HL-60 (cell line): ENCODE results near the gene PTPN3.

ENCODE experiments used
- DNase-seq, 2 experiments: peaks; one replicate each; pipeline ENCODE4 v3.0.0-alpha.2; 2010 to 2020; ENCODE audit warnings: low read depth in 1 of 2, low spot score in 1 of 2
- H3K27ac ChIP-seq: fragments of 250-450 bp; sonication (Bioruptor Pico); replicated peaks from 2 replicates; pipeline ENCODE4 v1.5.1; 2020; ENCODE audit warnings: mild to moderate bottlenecking, moderate library complexity
- H3K27me3 ChIP-seq: fragments of 250-450 bp; sonication (Bioruptor Pico); 2 replicates; pipeline ENCODE4 v1.5.1; 2021; ENCODE audit warnings: mild to moderate bottlenecking, moderate library complexity; ENCODE audit not compliant: insufficient read depth, poor library complexity, severe bottlenecking
- H3K4me3 ChIP-seq: replicated peaks from 2 replicates; pipeline ENCODE4 v1.5.1; 2011; ENCODE audit warnings: mild to moderate bottlenecking, control low read depth, low read length; ENCODE audit not compliant: insufficient read depth
- CTCF ChIP-seq: IDR thresholded peaks from one replicate; pipeline ENCODE4 v1.5.1; 2011; ENCODE audit warnings: low read length, control low read depth, inconsistent platforms; ENCODE audit not compliant: insufficient read depth
- GABPA ChIP-seq: IDR thresholded peaks from 2 replicates; pipeline ENCODE4 v1.6.1; 2012; ENCODE audit warnings: low read depth
- POLR2AphosphoS5 ChIP-seq: IDR thresholded peaks from 2 replicates; pipeline ENCODE4 v1.6.1; 2012; ENCODE audit warnings: low read depth
- REST ChIP-seq: IDR thresholded peaks from 2 replicates; pipeline ENCODE4 v1.6.1; 2012; ENCODE audit warnings: low read depth; ENCODE audit not compliant: insufficient replicate concordance
- SPI1 ChIP-seq: IDR thresholded peaks from 2 replicates; pipeline ENCODE4 v1.6.1; 2012; ENCODE audit warnings: low read depth, mild to moderate bottlenecking, borderline replicate concordance

Gene PTPN3

GRCh38 chr9:109351032-109351431, 147.1 kb downstream of the PTPN3 start:
- TF ChIP-seq POLR2AphosphoS5 (no peak), SPI1 (no peak), REST (no peak), CTCF (no peak), GABPA (no peak)
- no peak for DNase-seq
- H3K27ac ChIP-seq: no peak overlapping the region
- no peaks in the 10 kb centered on the region for H3K27me3 ChIP-seq
- H3K4me3 ChIP-seq: no peak overlapping the region

GRCh38 chr9:109349421-109349846, 148.7 kb downstream of the PTPN3 start:
- no peak overlapping the region for H3K4me3 ChIP-seq
- no peak overlapping the region for H3K27ac ChIP-seq
- TF ChIP-seq GABPA (no peak), SPI1 (no peak), POLR2AphosphoS5 (no peak), CTCF (no peak), REST (no peak)
- DNase-seq: no peak
- H3K27me3 ChIP-seq: no peaks in the 10 kb centered on the region

- DNase-seq: no peak
- TF ChIP-seq POLR2AphosphoS5 (no peak), GABPA (no peak), REST (no peak), CTCF (no peak), SPI1 (no peak)
- Histone ChIP-seq H3K27me3 (no peaks in the 10 kb centered on the region), H3K4me3 (no peak overlapping the region), H3K27ac (no peak overlapping the region)
Measured at GRCh38 chr9:109346904-109347303, 151.2 kb downstream of the PTPN3 start.
